Superior temporal gyrus (tissue), 1 donor: ENCODE results near the gene PPDPF.
"Not testable (repeated sequence)": the region's sequence is repeated elsewhere in the genome, so short reads cannot be mapped to it uniquely, and the experiment has no call there.

Experiments used
- DNase-seq: peaks from one replicate; pipeline ENCODE4 v3.0.0-alpha.2; 2016; ENCODE audit errors: extremely low spot score

PPDPF gene

DNA sequence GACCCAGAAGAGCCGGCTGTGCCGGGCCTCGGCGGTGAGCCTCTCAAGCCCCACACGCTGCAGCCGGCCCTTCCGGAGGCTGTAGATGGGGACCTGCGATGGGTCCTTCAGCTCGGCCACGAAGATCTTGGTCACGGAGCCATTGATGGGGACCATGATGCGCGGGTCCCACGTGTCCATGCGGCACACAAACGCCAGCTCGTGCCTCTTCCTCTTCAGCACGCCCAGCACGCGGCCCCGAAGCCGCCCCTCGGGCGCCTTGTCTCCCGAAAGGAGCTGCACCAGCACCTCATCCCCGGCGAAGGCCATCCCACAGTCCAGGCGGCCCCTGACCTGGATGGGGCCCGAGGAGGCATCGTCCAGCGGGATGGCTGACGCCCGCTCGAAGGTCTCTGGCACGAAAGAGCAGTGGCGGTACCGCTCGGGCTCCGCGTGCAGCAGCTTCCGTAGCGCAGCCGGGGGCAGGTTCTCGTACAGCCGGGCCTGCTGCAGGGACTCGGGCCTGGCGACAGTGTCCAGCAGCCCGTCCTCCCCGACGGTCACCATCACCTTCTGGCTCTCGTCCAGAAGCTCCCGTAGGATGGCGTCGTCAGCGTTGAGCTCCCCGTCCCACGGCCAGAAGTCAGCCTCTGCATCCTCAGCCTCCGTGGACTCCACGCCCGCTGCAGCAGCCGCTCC, 44.6 kb downstream of the PPDPF start:
- DNase-seq = no peak

DNA sequence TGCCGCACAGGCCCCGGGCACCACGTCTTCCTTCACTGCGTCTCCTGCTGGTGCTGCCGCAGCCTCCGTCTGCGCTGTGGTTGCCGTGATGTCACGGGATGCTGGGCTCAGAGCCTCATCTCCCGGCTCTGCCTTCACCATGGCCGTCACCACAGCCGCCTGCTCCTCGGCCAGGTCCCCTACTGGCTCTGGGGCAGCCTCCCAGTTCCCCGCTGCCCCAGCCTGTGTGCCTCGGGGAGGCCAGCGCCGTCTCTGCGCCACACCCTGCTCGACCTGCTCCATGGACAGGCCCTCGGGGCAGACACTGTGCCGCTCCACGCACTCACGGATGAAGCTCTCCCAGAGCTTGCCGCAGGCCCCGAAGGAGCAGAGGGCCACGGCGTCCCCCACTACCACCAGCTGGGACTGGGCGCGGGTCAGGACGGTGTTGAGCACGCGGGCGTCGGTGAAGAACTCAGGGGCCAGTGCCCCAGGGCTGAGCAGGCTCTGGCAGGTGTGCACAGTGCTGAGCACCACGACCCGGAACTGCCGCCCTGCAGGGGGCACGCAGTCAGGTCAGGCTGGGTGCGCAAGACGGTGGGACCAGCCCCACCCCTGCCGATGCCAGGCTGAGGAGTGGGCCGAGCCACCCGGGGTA, 45.3 kb downstream of the PPDPF start:
- DNase-seq = no peak

DNA sequence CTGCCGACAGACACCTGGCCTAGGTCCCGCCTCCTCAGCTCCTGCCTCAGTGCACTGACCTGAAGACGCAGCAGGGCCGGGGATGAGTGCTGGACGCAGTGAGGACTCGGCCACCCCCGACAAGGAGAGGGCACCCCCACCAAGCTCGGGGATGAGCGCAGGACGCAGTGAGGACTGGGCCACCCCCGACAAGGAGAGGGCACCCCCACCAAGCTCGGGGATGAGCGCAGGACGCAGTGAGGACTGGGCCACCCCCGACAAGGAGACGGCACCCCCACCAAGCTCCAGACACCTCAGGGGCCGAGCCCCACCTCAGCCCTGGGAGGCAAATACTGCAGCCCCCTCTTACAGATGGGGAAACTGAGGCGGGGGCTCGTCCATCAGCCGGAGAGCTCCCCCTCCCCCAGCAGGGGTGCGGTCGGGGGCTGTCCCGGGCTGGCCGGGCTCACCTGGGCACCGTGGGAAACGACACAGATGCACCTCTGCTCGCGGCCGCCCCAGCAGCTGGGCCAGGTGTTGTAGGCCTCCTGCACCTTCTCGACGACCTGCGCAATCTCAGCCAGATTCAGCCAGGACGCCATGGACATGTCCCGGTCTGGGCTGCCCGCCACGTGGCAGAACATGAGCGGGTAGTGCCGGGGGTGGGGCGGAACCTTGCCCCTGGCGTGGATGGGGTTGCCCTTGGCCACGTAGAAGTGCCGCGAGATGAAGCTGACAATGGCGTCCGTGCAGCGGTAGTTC, 46.0 kb downstream of the PPDPF start:
- no peak for DNase-seq

GRCh38 chr20:63567136-63567385, 46.5 kb downstream of the PPDPF start:
- no peak for DNase-seq

DNA sequence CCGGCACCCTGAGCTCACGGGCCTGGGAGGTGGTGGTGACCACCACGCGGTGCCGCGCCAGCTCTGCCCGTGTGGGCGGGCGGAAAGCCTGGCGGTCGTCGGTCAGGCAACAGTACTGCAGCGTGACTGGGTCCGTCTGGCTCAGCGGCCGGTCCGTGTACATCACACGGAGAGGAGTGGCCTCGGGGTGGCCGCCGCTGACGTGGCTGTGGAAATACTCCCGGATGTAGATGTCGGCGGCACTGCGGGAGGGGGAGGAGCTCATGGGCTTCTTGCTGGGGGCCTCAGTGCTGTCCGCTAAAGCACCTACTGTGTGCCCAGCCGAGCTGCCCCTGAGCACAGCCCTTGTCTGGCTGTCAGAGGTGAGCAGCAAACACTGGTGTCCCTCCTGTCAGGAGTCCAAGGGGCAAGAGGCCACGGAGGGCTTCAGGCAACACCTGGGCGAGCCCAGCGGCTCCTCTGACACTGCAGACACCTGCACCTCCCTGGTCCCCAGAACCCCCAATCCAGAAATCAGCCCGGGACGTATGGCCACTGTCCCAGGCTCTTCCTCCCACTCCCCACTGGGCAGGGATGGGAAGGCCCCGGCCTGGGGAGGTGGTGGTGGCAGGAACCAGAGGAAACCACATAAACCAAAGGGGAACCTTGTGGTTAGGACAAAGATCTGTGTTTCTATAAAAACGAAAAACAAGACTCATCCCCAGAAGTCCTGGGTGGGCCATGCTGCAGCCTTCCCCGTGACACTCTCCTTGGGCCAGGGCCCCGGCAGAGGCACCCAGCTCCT, 47.0 kb downstream of the PPDPF start:
- DNase-seq = peak; percentile 11

GRCh38 chr20:63568170-63568981, 47.8 kb downstream of the PPDPF start:
- no peak for DNase-seq

GRCh38 chr20:63568986-63569949, 48.7 kb downstream of the PPDPF start:
- no peak for DNase-seq

GRCh38 chr20:63570281-63571086, 49.9 kb downstream of the PPDPF start:
- DNase-seq = no peak

- DNase-seq = not testable (repeated sequence)
Measured at GRCh38 chr20:63571087-63571478, 50.5 kb downstream of the PPDPF start.
